HG03571 (cell line): ENCODE results near the gene MINDY4B.

Source experiments
- ATAC-seq: cut with Tn5 transposase; IDR thresholded peaks from one replicate; pipeline ENCODE4 v1.9.1; 2021; ENCODE audit not compliant: unreplicated experiment

The MINDY4B gene

DNA sequence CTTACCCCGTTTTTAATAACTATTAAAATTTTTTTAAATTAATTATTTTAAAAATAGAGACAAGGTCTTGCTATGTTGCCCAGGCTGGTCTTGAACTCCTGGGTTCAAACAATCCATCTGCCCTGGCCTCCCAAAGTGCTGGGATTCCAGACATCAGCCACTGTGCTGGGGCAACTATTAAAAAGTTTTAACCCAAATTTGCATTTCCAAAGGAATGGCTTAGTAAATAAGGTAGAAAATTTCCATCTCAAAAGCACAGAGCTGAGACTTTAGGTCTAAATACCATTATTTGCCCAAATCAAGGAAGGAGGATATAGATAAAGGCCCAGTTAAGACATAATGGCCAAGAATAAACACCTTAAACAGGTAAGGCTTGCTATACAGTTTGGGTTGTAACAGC lies 56.4 kb downstream of the MINDY4B start:
- ATAC-seq: no peak

DNA sequence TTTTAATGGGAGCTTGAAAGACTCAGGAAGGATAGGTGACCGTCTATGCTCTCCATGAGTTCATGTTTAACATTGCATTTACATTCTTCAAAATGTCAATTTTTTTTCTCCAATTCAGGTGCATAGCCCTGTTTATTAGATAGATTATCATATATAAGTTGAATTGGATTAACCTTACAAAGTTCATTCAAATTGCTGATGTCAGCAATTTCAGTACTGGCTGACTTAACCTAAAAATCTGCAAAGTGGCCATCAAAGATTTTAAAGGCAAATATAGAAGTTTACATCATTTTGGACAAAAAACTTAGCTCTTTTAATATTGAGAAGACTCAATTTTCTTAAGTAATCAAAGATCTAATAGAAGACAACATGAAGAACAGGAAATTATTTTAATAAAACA lies 57.8 kb downstream of the MINDY4B start:
- ATAC-seq: no peak

DNA sequence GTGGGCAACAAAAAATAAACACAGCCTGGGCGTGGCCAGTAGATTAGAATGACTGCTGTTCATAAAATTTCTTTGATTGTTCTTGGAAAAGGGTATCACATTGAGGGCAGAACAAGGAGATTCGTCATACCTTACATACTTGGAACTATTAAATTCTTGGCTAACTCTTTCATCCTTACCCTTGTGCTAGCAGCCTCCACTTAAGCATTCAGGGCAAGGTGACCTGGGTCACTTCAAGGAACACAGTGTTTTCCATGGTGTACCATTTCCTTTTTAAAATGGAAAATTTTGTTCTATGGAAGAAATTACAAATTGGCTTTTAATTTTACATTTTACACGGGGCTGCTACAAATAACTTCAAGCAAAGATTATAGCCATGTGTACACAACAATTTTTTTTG lies 60.8 kb downstream of the MINDY4B start:
- ATAC-seq: no peak

DNA sequence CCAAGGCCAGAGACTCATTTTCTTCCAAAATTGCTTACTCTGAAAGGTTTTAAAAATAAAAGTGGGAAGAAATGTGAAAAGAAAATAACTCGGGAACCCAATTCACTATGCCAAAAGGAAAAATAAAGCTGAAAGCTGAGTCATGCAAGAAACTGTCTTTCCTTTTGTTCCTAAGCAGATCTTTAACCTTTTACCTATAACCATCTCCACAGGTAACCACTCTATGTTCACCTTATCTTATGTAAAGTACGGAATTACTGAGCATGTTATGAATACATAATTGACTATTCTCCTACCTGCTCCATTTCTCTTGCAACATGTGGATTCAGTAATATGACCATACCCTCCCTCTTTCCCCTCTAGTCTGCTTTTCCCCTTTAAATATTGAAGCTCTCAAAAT lies 62.0 kb downstream of the MINDY4B start:
- no peak for ATAC-seq

DNA sequence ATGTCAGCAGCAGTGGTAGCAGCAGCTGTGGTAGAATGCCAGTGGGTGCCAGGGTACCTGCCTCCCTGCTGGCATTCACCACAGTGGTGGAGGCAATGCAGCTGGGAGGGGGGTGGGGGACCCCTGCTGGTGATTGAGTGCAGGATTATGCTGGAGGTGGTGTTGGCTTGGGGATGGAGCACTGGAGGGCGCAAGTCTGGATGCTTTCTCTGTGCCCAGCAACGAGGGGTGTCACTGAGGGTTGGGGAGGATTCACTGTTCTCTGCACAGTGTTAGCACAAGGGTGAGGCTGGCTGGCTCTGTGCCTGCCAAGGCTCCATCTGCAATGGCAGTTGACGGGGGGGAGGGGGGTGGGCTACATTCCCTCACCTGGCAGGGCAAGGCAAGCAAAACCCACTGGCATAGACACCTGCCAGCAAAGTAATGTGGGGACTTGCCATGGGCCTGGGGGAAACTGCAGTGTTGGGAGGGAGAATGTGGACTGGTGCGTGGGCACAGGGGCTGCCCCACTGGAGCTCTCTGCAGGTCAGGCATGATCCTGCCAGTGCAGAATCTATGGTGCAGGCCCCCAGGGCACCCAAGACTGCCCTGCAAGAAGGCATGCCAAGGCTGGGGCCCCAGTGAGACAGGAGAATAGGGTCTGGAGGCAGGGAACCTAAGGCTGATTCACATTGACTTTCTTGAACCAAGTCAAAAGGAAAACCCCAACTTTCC lies 64.3 kb downstream of the MINDY4B start:
- no peak for ATAC-seq

DNA sequence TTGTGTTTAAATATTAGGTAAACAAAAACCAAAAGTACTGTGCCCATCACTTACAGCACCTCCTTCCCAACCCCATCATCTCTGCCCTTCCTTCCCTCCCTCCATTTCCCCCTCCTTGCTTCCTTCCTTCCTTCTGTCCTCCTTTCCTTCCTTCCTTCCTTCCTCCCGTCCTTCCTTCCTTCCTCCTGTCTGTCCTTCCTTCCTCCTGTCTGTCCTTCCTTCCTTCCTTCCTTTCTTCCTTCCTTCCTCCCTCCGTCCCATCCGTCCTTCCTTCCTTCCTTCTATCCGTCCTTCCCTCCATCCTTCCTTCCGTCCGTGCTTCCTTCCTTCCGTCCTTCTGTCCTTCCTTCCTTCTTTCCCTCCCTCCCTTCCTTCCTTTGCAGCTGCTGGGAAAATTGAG lies 74.5 kb downstream of the MINDY4B start:
- ATAC-seq: no peak

DNA sequence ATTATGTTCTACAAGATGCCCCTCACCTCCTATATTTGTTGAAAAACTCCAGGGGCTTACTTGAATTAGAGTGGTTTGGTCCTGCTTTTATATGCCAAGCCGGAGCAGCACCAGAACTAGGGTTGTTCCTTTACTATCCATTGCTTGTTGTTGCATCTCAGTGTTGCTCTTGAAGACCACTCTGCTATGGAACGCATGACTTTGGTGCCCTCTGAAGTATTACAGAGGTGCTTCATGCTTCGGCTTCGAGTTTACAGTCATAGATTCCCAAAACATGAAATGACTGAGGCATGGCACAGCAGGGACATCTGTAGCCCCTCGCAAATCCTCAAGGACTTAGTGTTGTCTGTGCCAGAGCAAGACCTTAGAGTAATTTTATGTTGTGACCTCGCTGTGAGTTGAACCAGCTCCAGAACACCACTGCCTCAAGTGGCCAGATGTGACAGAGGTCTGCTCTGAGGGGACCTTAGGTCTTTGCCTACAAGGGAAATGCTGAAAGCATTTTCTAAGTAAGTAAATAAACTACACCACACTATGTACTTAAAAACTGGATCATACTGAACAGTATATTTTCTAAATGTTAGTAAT lies 75.1 kb downstream of the MINDY4B start:
- no peak for ATAC-seq

DNA sequence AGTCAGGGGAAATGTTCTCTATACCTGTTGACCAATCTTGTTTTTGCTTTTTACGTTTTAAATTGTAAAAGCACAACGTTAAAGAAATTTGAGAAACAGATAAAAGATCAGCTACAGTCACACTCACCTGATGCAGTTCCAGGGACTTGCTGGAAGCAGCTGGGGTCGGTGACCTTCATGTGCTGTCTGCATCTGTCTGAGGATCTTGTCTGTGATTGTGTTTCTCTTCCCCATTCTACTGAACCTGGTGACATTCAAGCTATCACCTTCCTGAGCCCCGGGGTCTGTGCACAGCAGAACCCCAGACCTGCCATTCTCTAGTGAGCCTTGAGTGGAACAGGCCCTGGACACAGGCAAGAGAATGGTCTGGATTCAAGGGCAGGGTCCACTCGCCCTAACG lies 75.8 kb downstream of the MINDY4B start:
- ATAC-seq: no peak

DNA sequence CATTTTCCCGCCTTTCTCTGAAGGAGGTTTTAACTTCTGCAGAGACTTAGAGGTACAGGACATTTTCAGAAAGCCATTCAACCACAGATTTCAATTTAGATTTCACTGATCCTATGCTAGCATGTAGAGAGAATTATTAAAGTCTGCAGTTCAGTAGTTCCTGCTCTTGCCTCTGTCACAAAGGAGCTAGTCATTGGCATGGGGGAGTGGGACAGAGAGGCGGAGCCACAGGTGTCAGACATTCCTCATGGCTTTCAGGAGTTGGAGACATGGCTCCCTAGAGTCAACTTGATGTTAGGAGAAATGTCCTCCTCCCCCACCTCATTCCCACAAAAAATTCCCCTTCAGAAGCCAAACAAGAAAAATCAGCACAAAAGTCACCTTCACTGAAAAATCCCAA lies 76.2 kb downstream of the MINDY4B start:
- no peak for ATAC-seq

DNA sequence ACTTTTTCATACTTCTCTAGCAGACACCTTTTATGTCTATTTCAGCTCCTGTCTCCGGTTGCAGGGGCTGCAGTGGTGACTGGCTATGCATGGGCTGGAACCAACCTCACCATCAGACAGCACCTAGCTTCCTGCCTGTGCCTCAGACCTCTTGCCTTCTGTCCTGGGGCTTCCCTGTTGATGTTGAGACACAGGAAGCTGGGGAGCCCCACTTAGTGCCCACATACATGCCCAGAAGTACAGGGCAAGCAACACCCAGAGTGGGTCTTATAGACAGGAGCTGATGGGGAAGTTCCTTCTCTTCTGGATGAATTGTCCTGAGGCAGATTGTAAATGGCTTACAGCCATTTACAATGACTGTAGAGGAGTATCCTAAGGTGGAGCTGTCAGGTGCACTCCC lies 77.0 kb downstream of the MINDY4B start:
- no peak for ATAC-seq

DNA sequence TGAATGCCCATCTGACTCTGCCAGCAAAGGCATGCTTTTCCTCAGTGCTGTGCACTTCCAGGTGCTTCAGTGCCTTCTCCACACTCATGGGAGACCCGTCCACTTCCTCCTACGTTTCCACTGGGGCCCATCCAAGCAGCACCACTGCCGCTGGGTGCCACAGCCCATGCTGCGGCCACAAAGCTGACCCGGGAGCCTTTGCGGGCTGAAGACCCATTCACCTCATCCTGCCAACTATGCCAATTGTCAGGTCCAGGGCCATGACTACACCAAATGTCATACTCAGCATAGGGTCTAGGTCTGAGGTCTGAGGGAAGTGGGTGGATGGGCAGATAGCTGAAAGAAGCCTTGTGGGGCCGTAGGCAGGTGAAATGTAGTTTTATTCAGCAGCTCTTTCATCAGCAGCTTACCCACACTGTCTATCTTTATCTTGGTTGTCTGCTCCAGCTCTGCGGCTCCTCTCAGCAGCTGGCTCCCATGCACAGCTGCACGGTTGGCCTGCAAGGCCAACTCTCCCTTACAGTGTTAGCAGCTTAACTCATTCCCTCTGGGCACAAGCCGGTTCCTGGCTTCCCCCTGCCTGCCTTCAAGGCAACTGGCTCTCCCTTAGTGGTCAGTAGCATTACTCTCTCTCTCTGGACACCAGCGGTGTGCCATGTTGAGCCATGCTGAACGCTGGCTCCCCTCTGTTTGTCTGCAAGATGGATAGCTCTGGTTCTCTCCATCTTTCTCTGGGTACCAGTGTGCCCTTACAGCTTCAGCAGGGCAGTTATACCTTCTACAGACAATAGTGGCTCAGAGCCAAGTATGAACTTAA lies 78.6 kb downstream of the MINDY4B start:
- ATAC-seq: no peak

DNA sequence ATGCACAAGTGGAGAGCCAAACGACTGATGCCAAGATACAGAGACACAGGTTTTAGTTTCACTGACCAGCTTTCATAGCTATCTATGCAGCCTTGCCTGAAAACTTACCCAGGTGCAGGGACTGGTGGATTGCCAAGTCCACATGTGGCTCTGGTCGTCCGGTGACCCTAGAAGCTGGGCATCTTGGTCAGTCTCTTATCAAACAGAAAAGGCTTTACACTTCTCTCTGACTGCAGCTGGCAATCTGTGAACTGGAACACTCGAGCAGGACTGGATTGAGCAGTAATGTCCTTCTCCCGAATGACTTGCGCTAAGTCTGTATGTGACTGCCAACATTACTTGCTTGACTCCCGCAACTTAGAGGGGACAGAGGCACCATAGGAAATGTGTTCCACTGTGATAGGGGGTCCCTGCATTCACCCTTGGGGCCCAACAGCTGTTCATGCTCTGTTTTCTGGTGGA lies 79.3 kb downstream of the MINDY4B start:
- ATAC-seq: no peak

DNA sequence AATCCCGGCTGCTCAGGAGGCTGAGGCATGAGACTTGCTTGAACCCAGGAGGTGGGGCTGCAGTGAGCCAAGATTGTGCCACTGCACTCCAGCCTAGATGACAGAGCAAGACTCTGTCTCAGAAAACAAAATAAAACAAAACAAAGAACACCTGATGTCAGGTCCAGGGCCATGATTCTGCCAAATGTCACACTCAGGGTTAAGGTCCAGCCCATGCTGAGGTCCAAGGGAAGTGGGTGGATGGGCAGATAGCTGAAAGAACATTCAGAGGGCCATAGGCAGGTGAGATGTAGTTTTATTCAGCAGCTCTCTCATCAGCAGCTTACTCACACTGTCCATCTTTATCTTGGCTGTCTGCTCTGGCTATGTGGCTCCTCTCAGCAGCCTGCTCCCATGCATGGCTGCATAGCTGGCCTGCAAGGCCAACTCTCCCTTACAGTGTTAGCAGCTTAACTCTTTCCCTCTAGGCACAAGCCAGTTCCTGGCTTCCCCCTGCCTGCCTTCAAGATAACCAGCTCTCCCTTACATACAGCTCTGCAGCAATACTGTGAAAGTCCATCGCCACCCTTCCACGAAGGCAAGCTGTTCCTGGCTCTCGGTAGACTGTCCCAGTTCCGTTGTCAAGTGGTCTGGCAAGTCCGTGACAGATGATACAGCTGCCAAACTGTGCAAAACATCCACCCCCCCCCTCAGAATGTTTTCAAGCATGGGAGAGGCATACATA lies 79.9 kb downstream of the MINDY4B start:
- no peak for ATAC-seq

DNA sequence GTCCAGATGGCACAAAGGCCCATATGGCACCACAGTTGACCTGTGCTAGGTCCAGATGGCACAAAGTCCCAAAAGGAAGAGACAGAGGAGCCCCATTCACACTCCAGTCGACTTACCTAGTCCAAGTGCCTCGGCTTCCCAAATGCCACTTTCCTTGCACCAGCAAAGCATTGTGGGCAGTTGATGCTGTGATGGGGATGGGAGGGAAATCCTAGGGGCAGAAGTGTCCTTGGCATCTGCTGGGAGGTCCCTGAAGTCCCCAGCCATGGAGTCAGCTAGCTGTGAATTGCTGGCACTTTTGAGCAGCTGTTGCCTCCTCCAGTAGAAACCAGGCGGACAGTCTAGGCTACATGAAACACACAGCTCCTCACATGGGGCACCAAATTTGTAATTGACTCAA lies 82.0 kb downstream of the MINDY4B start:
- ATAC-seq: no peak

DNA sequence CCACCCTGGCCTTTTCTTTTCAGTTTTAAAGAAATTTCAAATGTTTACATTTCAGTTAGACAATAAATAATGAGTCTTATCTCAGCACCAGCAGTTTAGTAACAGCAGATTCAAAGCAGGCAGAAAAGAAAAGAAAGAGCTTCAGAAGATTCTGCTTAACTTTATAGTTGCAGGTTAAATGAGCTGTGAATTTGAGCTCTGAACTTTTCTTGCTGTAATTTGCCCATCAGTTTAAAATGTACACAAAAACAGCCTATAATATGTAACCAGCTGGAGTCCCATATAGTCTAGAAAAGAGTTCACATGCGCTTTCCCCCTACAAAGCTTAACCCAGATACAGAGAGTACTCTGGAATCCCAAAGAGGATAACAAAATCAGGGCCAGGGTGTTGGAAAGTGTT lies 82.6 kb downstream of the MINDY4B start:
- no peak for ATAC-seq
